ENCODE data around the gene COG5. TPM values are rescaled to one million over a fixed set of nuclear protein-coding genes. Genes with fewer than 3 reads are reported as not detected.

COG5 gene
- total RNA-seq, 1 experiment from 2014 or later: 32.2 TPM

GRCh38 chr7:107318523-107319160 is 245.1 kb downstream of the COG5 start:
- peaks cover 12% of the 10 kb centered on the region for H3K4me1 ChIP-seq (ENCODE audit: insufficient read depth, low read length, poor library complexity, severe bottlenecking)
- no peak overlapping the region for H3K27ac ChIP-seq (ENCODE audit: low read depth, low read length, poor library complexity, severe bottlenecking)
- H3K36me3 ChIP-seq (ENCODE audit: insufficient read depth, low read length, poor library complexity, severe bottlenecking): no peaks in the 10 kb centered on the region
- DNase-seq (ENCODE audit: low spot score): no peak
- H3K4me3 ChIP-seq (ENCODE audit: low read depth, low read length, poor library complexity, severe bottlenecking): no peak overlapping the region
- H3K27me3 ChIP-seq (replicated peaks; ENCODE audit: insufficient read depth, low read depth, low read length, poor library complexity): no peaks in the 10 kb centered on the region
- BruUV-seq (replicated peaks): no TSS peak
- TF ChIP-seq EZH2 (IDR thresholded peaks at IDR 0.05; ENCODE audit: borderline replicate concordance, low read depth, low read length, poor library complexity, severe bottlenecking): no peak
- no peak for TF ChIP-seq CTCF (conservative IDR thresholded peaks at IDR 0.05; ENCODE audit: low read depth, low read length)
- CTCF ChIA-PET: no interaction called here
- POLR2A ChIA-PET (ENCODE audit: low non-redundant PET): no interaction called here
- no peaks in the 10 kb centered on the region for H3K9me3 ChIP-seq (ENCODE audit: low read depth, low read length, poor library complexity, severe bottlenecking)
- intact Hi-C loops (cut with micrococcal nuclease; ENCODE audit: unreplicated experiment): no loop called here

- Histone ChIP-seq H3K4me3 (ENCODE audit: low read depth, low read length, poor library complexity, severe bottlenecking) (no peak overlapping the region), H3K27me3 (replicated peaks; ENCODE audit: insufficient read depth, low read depth, low read length, poor library complexity) (no peaks in the 10 kb centered on the region), H3K9me3 (ENCODE audit: low read depth, low read length, poor library complexity, severe bottlenecking) (no peaks in the 10 kb centered on the region), H3K4me1 (ENCODE audit: insufficient read depth, low read length, poor library complexity, severe bottlenecking) (peaks cover 12% of the 10 kb centered on the region), H3K27ac (ENCODE audit: low read depth, low read length, poor library complexity, severe bottlenecking) (no peak overlapping the region), H3K36me3 (ENCODE audit: insufficient read depth, low read length, poor library complexity, severe bottlenecking) (no peaks in the 10 kb centered on the region)
- peak; percentile 57 for DNase-seq (ENCODE audit: low spot score)
- ChIA-PET CTCF (no interaction called here), POLR2A (ENCODE audit: low non-redundant PET) (interaction anchor here (0.5 kb wide), 1 partner anchor 141 kb away, joined by 4 read pairs; no protein-coding TSS in a partner anchor)
- intact Hi-C loops (cut with micrococcal nuclease; ENCODE audit: unreplicated experiment): no loop called here
- no TSS peak for BruUV-seq (replicated peaks)
- TF ChIP-seq CTCF (conservative IDR thresholded peaks at IDR 0.05; ENCODE audit: low read depth, low read length) (no peak), EZH2 (IDR thresholded peaks at IDR 0.05; ENCODE audit: borderline replicate concordance, low read depth, low read length, poor library complexity, severe bottlenecking) (no peak)
Measured at GRCh38 chr7:107315716-107316220, 248.0 kb downstream of the COG5 start.

GRCh38 chr7:107313355-107313754 is 250.4 kb downstream of the COG5 start:
- Histone ChIP-seq H3K36me3 (ENCODE audit: insufficient read depth, low read length, poor library complexity, severe bottlenecking) (no peaks in the 10 kb centered on the region), H3K27me3 (replicated peaks; ENCODE audit: insufficient read depth, low read depth, low read length, poor library complexity) (no peaks in the 10 kb centered on the region), H3K4me3 (ENCODE audit: low read depth, low read length, poor library complexity, severe bottlenecking) (no peak overlapping the region), H3K4me1 (ENCODE audit: insufficient read depth, low read length, poor library complexity, severe bottlenecking) (peaks cover 12% of the 10 kb centered on the region), H3K9me3 (ENCODE audit: low read depth, low read length, poor library complexity, severe bottlenecking) (no peaks in the 10 kb centered on the region), H3K27ac (ENCODE audit: low read depth, low read length, poor library complexity, severe bottlenecking) (no peak overlapping the region)
- POLR2A ChIA-PET (ENCODE audit: low non-redundant PET): no interaction called here
- intact Hi-C loops (cut with micrococcal nuclease; ENCODE audit: unreplicated experiment): no loop called here
- no TSS peak for BruUV-seq (replicated peaks)
- TF ChIP-seq EZH2 (IDR thresholded peaks at IDR 0.05; ENCODE audit: borderline replicate concordance, low read depth, low read length, poor library complexity, severe bottlenecking): no peak
- no peak for TF ChIP-seq CTCF (conservative IDR thresholded peaks at IDR 0.05; ENCODE audit: low read depth, low read length)
- no peak for DNase-seq (ENCODE audit: low spot score)
- CTCF ChIA-PET: no interaction called here
